ENCODE data around the gene RERE.

- TF ChIP-seq EP300 (IDR thresholded peaks at IDR 0.05), result no peak
- TF ChIP-seq CTCF (IDR thresholded peaks at IDR 0.05), result no peak
- TF ChIP-seq POLR2A (IDR thresholded peaks at IDR 0.05), result no peak
Observed at GRCh38 chr1:8607906-8608305, 209.5 kb downstream of the RERE start.
